Stomach (tissue), 9 donors: ENCODE data around the gene CNOT9. TPM values are rescaled to one million over a fixed set of nuclear protein-coding genes. Genes with fewer than 3 reads are reported as not detected.
A peak's percentile ranks its signal among the peaks of the same experiment; 100 is the strongest.

Experiments
- DNase-seq, 2 donors: peaks; one replicate each; pipeline versions ENCODE4 v3.0.0 to v3.0.0-alpha.2; 2013 to 2019
- H3K27ac ChIP-seq, 5 donors: fragments of 200-600 bp in 4 of 5; sonication (generic) in 4 of 5; one replicate each; pipeline ENCODE4 v1.5.1; 2013 to 2019; ENCODE audit warnings: mild to moderate bottlenecking in 1 of 5, moderate library complexity in 1 of 5
- H3K27me3 ChIP-seq, 3 donors: fragments of 200-600 bp; sonication (generic); one replicate each; pipeline ENCODE4 v1.5.1; 2017 to 2019; ENCODE audit warnings: mixed run types in 1 of 3
- H3K36me3 ChIP-seq, 4 donors: fragments of 200-600 bp; sonication (generic); 1 replicate in 3 of 4; 2 replicates in 1 of 4; pipeline ENCODE4 v1.5.1; 2016 to 2019
- H3K4me1 ChIP-seq, 4 donors: fragments of 200-600 bp; sonication (generic); one replicate each; pipeline ENCODE4 v1.5.1; 2016 to 2019
- H3K4me3 ChIP-seq, 4 donors: fragments of 200-600 bp; sonication (generic) in 3 of 4; one replicate each; pipeline ENCODE4 v1.5.1; 2016 to 2019; ENCODE audit warnings: mild to moderate bottlenecking in 1 of 4
- H3K9me3 ChIP-seq, 4 donors: fragments of 200-600 bp; sonication (generic); one replicate each; pipeline ENCODE4 v1.5.1; 2016 to 2019
- CTCF ChIP-seq, 7 experiments: fragments of 450-650 bp in 4 of 7; fragments of 200-600 bp in 3 of 7; sonication (generic) in 3 of 7; IDR thresholded peaks; one replicate each; pipeline ENCODE4 v1.5.1; 2016 to 2019; ENCODE audit warnings: antibody characterized with exemption in 7 of 7, control low read depth in 2 of 7, mild to moderate bottlenecking in 1 of 7
- EP300 ChIP-seq: sonication (generic); formaldehyde crosslinking; IDR thresholded peaks from one replicate; pipeline ENCODE4 v1.6.1; 2017; ENCODE audit warnings: antibody characterized with exemption
- POLR2A ChIP-seq, 4 donors: fragments of 450-650 bp; IDR thresholded peaks; one replicate each; pipeline ENCODE4 v1.6.1; 2016; ENCODE audit warnings: antibody characterized with exemption in 4 of 4, control low read depth in 2 of 4, mild to moderate bottlenecking in 1 of 4, moderate library complexity in 1 of 4
- POLR2AphosphoS5 ChIP-seq, 3 donors: sonication (generic); formaldehyde crosslinking; IDR thresholded peaks; one replicate each; pipeline ENCODE4 v1.6.1; 2016; ENCODE audit warnings: antibody characterized with exemption in 3 of 3
- WGBS, 5 donors: extraction: QIAGEN DNeasy Blood & Tissue Kit in 3 of 5; methylation state at CpG; one replicate each; pipeline versions ENCODE4 v1.1.5 to v1.1.7; 2013 to 2018; 5-methylcytosine and 5-hydroxymethylcytosine counted together
- intact Hi-C: fragments of 100-400 bp; cut with DNase I; formaldehyde crosslinking; loops from one replicate; pipeline ENCODE4 v1.15.1; 2023; ENCODE audit warnings: low total_unique reads
- polyA plus RNA-seq, 3 donors: library from polyadenylated mRNA; stranded (reverse); fragments of 200-250 nt; gene quantifications; one replicate each; pipeline ENCODE4 v1.2.3, GENCODE V29; 2013
- total RNA-seq, 5 donors: library from RNA; depleted of rRNA; stranded (reverse); fragments of >200 nt; gene quantifications; one replicate each; pipeline versions ENCODE4 v1.1.0 to v1.2.3, GENCODE V29; 2014 to 2016
- donor health status: healthy with polysubstance abuse.
- donor health status: Bipolar disorder and iron deficiency.
- donor health status: healthy.

CNOT9 gene
- total and polyA plus RNA-seq, 8 donors = 5.5 to 64.8 (median 19.6) TPM

GRCh38 chr2:218618102-218618860 is 49.6 kb downstream of the CNOT9 start:
- H3K36me3 ChIP-seq = peaks cover 0 to 8% (median 0%) of the 10 kb centered on the region in 4 donors
- H3K27me3 ChIP-seq = no peaks in the 10 kb centered on the region
- no peak for DNase-seq
- no peaks in the 10 kb centered on the region for H3K9me3 ChIP-seq
- TF ChIP-seq POLR2A (IDR thresholded peaks at IDR 0.05) (no peak), CTCF (IDR thresholded peaks at IDR 0.05) (no peak), POLR2AphosphoS5 (IDR thresholded peaks at IDR 0.05) (no peak), EP300 (no peak)
- H3K27ac ChIP-seq = peak overlapping the region in 1 of 5 donors; percentile 85
- peaks cover 0 to 10% (median 0%) of the 10 kb centered on the region in 4 donors for H3K4me1 ChIP-seq
- 85 to 94% (median 90%) methylated on average over 9 of the region's 9 CpGs for WGBS, 5 donors
- H3K4me3 ChIP-seq = no peak overlapping the region
- intact Hi-C loops = no loop called here

- Histone ChIP-seq H3K4me1 (peaks cover 0 to 10% (median 0%) of the 10 kb centered on the region in 4 donors), H3K27ac (no peak overlapping the region), H3K36me3 (peaks cover 0 to 18% (median 0%) of the 10 kb centered on the region in 4 donors), H3K4me3 (no peak overlapping the region), H3K9me3 (no peaks in the 10 kb centered on the region), H3K27me3 (no peaks in the 10 kb centered on the region)
- intact Hi-C loops = no loop called here
- TF ChIP-seq POLR2A (IDR thresholded peaks at IDR 0.05) (no peak), POLR2AphosphoS5 (IDR thresholded peaks at IDR 0.05) (no peak), EP300 (no peak), CTCF (IDR thresholded peaks at IDR 0.05) (no peak)
- WGBS, 5 donors = 73 to 81% (median 77%) methylated on average over 7 of the region's 7 CpGs
- DNase-seq = no peak
Measured at GRCh38 chr2:218621007-218621406, 52.4 kb downstream of the CNOT9 start.

- no peaks in the 10 kb centered on the region for H3K9me3 ChIP-seq
- intact Hi-C loops = no loop called here
- DNase-seq = no peak
- WGBS, 5 donors = 53 to 66% (median 64%) methylated on average over 7 of the region's 7 CpGs
- H3K4me1 ChIP-seq = peaks cover 0 to 10% (median 0%) of the 10 kb centered on the region in 4 donors
- no peak overlapping the region for H3K27ac ChIP-seq
- no peaks in the 10 kb centered on the region for H3K27me3 ChIP-seq
- peaks cover 0 to 19% (median 0%) of the 10 kb centered on the region in 4 donors for H3K36me3 ChIP-seq
- H3K4me3 ChIP-seq = no peak overlapping the region
- TF ChIP-seq EP300 (no peak), POLR2A (IDR thresholded peaks at IDR 0.05) (no peak), CTCF (IDR thresholded peaks at IDR 0.05) (no peak), POLR2AphosphoS5 (IDR thresholded peaks at IDR 0.05) (no peak)
Measured at GRCh38 chr2:218622606-218623365, 54.1 kb downstream of the CNOT9 start.

DNA sequence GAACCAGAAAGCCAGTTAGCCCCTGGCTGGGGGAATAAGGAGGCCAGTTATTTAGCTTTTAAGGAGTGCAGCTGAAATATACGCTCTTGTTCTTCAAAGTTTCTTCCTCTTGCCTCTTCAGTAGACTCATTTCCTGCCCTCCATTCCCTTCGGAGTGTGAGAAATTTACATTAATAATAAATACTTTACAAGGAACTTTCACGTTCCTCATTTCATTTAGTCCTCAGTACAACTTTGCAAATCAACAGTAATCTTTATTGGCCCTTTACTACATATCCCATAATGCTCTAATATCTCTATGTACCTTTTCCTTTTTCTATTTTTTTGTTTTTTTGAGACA is 54.7 kb downstream of the CNOT9 start:
- Histone ChIP-seq H3K27me3 (no peaks in the 10 kb centered on the region), H3K4me1 (peaks cover 0 to 10% (median 0%) of the 10 kb centered on the region in 4 donors), H3K27ac (no peak overlapping the region), H3K9me3 (no peaks in the 10 kb centered on the region), H3K36me3 (peaks cover 0 to 23% (median 0%) of the 10 kb centered on the region in 4 donors), H3K4me3 (no peak overlapping the region)
- intact Hi-C loops = no loop called here
- DNase-seq = no peak
- WGBS, 5 donors = 66 to 78% (median 70%) methylated on average over 3 of the region's 3 CpGs
- TF ChIP-seq POLR2A (IDR thresholded peaks at IDR 0.05) = no peak
- TF ChIP-seq CTCF (IDR thresholded peaks at IDR 0.05) = no peak
- no peak for TF ChIP-seq EP300
- no peak for TF ChIP-seq POLR2AphosphoS5 (IDR thresholded peaks at IDR 0.05)
